ENCODE results near the gene PTMA. TPM values are rescaled to one million over a fixed set of nuclear protein-coding genes. Genes with fewer than 3 reads are reported as not detected.
"Not testable (repeated sequence)": the region's sequence is repeated elsewhere in the genome, so short reads cannot be mapped to it uniquely, and the experiment has no call there.

PTMA gene, protein sequence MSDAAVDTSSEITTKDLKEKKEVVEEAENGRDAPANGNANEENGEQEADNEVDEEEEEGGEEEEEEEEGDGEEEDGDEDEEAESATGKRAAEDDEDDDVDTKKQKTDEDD
- total RNA-seq (2021; ENCODE audit: unreplicated experiment) (2,752 TPM), Bru-seq, nascent RNA (percentile 99 among the genes with signal in this experiment), BruChase-seq, experiment 1, labeled RNA remaining after a 6-hour chase (percentile 100 among the genes with signal in this experiment), BruChase-seq, experiment 2, labeled RNA remaining after a 2-hour chase (percentile 100 among the genes with signal in this experiment)
- polyA plus RNA-seq (2012): 2,841 and 3,306 TPM in 2 replicates
- long read RNA-seq, transcript PTMA-212 (4 exons, 1,635 nt): minor isoform, 7 of 3,205 reads
- long read RNA-seq, transcript PTMA-202 (5 exons, 1,221 nt): major isoform, 2,594 of 3,205 reads
- long read RNA-seq, transcript PTMA-211 (4 exons, 621 nt): minor isoform, 5 of 3,205 reads
- long read RNA-seq, transcript PTMA-201 (5 exons, 1,212 nt): minor isoform, 233 of 3,205 reads
- long read RNA-seq, partial matches to known transcripts: 199 of 3,205 reads
- long read RNA-seq, other reads (novel, unspliced or antisense): 163 of 3,205 reads

DNA sequence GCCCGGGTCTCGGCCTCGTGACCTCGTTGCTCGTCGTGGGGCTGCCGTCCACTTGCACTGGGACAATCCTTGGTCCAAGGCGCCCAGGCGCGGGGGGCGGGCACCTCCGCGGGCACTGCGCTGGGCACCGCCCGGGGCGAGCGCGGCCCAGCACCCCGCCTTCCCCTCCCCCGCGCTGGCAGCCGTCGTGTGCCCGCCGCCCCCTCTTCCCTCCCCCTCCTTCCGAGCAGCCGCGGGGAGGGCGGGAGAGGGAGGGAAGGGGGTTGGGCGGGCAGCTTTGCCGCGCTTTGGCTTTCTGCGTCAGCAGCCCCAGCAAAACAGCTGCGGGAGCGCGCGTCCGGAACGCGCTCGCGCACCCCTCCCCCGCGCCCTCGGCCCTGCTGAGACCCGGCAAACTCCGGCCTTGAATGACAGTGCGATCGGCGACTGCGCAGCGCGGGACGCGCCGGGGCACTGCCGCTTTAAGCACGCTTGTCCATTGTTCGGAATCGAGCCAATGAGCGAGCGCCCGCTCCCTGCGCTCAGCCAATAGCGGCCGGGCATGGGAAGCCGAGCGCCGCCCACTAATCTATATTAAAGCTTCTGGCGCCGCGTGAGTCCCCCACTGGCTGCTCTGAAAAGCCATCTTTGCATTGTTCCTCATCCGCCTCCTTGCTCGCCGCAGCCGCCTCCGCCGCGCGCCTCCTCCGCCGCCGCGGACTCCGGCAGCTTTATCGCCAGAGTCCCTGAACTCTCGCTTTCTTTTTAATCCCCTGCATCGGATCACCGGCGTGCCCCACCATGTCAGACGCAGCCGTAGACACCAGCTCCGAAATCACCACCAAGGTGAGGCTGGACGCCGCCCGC is at the start of gene PTMA:
PTMA (plus strand) TSS at position 599 of the 846 bp plus-strand sequence; CDS start at position 781, 182 bp downstream.
- ChIA-PET POLR2A (interaction anchor here (0.8 to 5.5 kb wide), 15 partner anchors 8 to 244 kb away, joined by 3 to 34 read pairs (median 7); partner anchors contain the start of gene NCL), RAD21 (ENCODE audit: low non-redundant PET in 1 of 2, low total read pairs in 2 of 2, uncharacterized antibody in 2 of 2, unreplicated experiment in 2 of 2) (interaction anchor here (0.6 to 1.0 kb wide), 2 partner anchors 17 to 50 kb away, joined by 3 to 6 read pairs; no protein-coding TSS in a partner anchor), CTCF (interaction anchor here (1.7 to 2.5 kb wide), 4 partner anchors 31 to 96 kb away, joined by 4 to 29 read pairs (median 10); no protein-coding TSS in a partner anchor)
- H3K79me2 ChIP-seq (ENCODE audit: insufficient read depth, low read length): peaks cover 58% of the 10 kb centered on the region
- H3K4me2 ChIP-seq (ENCODE audit: low read length): peak within 1 kb of the TSS; percentile 98
- H3K27ac ChIP-seq (ENCODE audit: low read depth, low read length): peak within 1 kb of the TSS; percentile 99
- intact Hi-C loops (cut with micrococcal nuclease): loop anchor here (1.0 to 5.0 kb wide), 4 partner anchors 27 to 246 kb away; partner anchors contain the start of gene NCL
- TF ChIP-seq POLR2A (IDR thresholded peaks at IDR 0.05; ENCODE audit: borderline replicate concordance, extremely low read depth, insufficient read depth, insufficient read length) (peak; percentile 99), SP1 (IDR thresholded peaks at IDR 0.05; ENCODE audit: low read depth) (no peak), ZFX (IDR thresholded peaks at IDR 0.05) (peak; percentile 26; the same call in 1 of the 2 replicates), YY1 (IDR thresholded peaks at IDR 0.05; ENCODE audit: extremely low read depth, insufficient replicate concordance, low read depth, low read length) (peak; percentile 35), TCF7L2 (IDR thresholded peaks at IDR 0.05; ENCODE audit: borderline replicate concordance, extremely low read depth, insufficient read depth, insufficient read length) (peak; percentile 63), POLR2AphosphoS5 (IDR thresholded peaks at IDR 0.05; ENCODE audit: low read depth, low read length) (peak; percentile 94)
- H3K9me3 ChIP-seq (ENCODE audit: control insufficient read depth in 1 of 2, insufficient read depth in 1 of 2, low read depth in 1 of 2, low read length in 2 of 2): no peaks in the 10 kb centered on the region
- H3K27me3 ChIP-seq (ENCODE audit: insufficient read depth, low read length): no peaks in the 10 kb centered on the region
- BruUV-seq (replicated peaks): no TSS peak
- H2AFZ ChIP-seq (ENCODE audit: low read depth, low read length, poor library complexity, severe bottlenecking): no peak within 1 kb of the TSS
- H3K9me2 ChIP-seq (ENCODE audit: insufficient read depth): no peaks in the 10 kb centered on the region
- H4K20me1 ChIP-seq (ENCODE audit: insufficient read depth): peaks cover 31% of the 10 kb centered on the region; the same call in 1 of the 2 replicates
- H3K36me3 ChIP-seq (ENCODE audit: control insufficient read depth in 1 of 2, insufficient read depth in 2 of 2, low read length in 2 of 2): peaks cover 19 to 38% of the 10 kb centered on the region in 2 experiments
- H3K4me1 ChIP-seq (ENCODE audit: control insufficient read depth in 1 of 2, insufficient read depth in 2 of 2, low read length in 2 of 2): peaks cover 20 to 45% of the 10 kb centered on the region in 2 experiments
- DNase-seq (ENCODE audit: low read depth, low spot score) (peak; percentile 99), ATAC-seq (peak; percentile 73)
- H3K9ac ChIP-seq (ENCODE audit: low read length): peak within 1 kb of the TSS; percentile 96
- peak within 1 kb of the TSS; percentile 85 to 94 for H3K4me3 ChIP-seq (replicated peaks in 1 of 2; ENCODE audit: low read depth in 1 of 2, low read length in 2 of 2)

DNA sequence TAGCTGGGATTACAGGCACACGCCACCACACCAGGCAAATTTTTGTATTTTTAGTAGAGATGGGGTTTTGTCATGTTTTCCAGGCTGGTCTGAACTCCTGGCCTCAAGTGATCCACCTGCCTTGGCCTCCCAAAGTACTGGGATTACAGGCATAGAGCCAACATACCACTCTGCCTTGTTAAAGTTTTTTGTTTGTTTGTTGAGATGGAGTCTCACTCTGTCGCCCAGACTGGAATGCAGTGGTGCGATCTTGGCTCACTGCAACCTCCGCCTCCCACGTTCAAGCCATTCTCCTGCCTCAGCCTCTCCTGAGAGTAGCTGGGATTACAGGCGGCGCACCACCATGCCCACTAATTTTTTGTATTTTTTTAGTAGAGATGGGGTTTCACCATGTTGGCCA is 48.3 kb upstream of the PTMA start:
- H4K20me1 ChIP-seq (ENCODE audit: insufficient read depth): not testable (repeated sequence)
- ChIA-PET POLR2A (interaction anchor here (0.9 to 1.6 kb wide), 2 partner anchors 14 to 47 kb away, joined by 3 to 4 read pairs; no protein-coding TSS in a partner anchor), CTCF (interaction anchor here (0.8 to 1.2 kb wide), 2 partner anchors 12 to 15 kb away, joined by 3 read pairs; no protein-coding TSS in a partner anchor)

More for the DNA sequence above, 48.3 kb upstream of the PTMA start:
- RAD21 ChIA-PET (ENCODE audit: low non-redundant PET in 1 of 2, low total read pairs in 2 of 2, uncharacterized antibody in 2 of 2, unreplicated experiment in 2 of 2): interaction anchor here in 1 of 2 experiments (0.6 kb wide), 1 partner anchor 14 kb away, joined by 3 read pairs; no protein-coding TSS in a partner anchor
- H2AFZ ChIP-seq (ENCODE audit: low read depth, low read length, poor library complexity, severe bottlenecking); H3K4me2 ChIP-seq (ENCODE audit: low read length); intact Hi-C loops (cut with micrococcal nuclease); ATAC-seq; H3K27ac ChIP-seq (ENCODE audit: low read depth, low read length); H3K9me2 ChIP-seq (ENCODE audit: insufficient read depth); BruUV-seq (replicated peaks); H3K9ac ChIP-seq (ENCODE audit: low read length); H3K79me2 ChIP-seq (ENCODE audit: insufficient read depth, low read length); H3K9me3 ChIP-seq (ENCODE audit: control insufficient read depth in 1 of 2, insufficient read depth in 1 of 2, low read depth in 1 of 2, low read length in 2 of 2); H3K27me3 ChIP-seq (ENCODE audit: insufficient read depth, low read length); H3K4me3 ChIP-seq (replicated peaks in 1 of 2; ENCODE audit: low read depth in 1 of 2, low read length in 2 of 2); DNase-seq (ENCODE audit: low read depth, low spot score); H3K36me3 ChIP-seq (ENCODE audit: control insufficient read depth in 1 of 2, insufficient read depth in 2 of 2, low read length in 2 of 2): not testable (repeated sequence)
- peaks cover 16 to 53% of the 10 kb centered on the region in 2 experiments for H3K4me1 ChIP-seq (ENCODE audit: control insufficient read depth in 1 of 2, insufficient read depth in 2 of 2, low read length in 2 of 2)
